Measurements from ENCODE around the gene AUP1.
"Not testable (repeated sequence)": the region's sequence is repeated elsewhere in the genome, so short reads cannot be mapped to it uniquely, and the experiment has no call there.

Gene AUP1

GRCh38 chr2:74569686-74570085 is 40.2 kb upstream of the AUP1 start:
- Histone ChIP-seq H3K9me3 (ENCODE audit: control insufficient read depth, insufficient read depth, low read length) (no peaks in the 10 kb centered on the region), H3K27ac (ENCODE audit: low read length) (no peak overlapping the region), H3K4me1 (ENCODE audit: control insufficient read depth, insufficient read depth, low read length) (no peaks in the 10 kb centered on the region), H3K27me3 (ENCODE audit: control insufficient read depth, insufficient read depth, low read length) (no peaks in the 10 kb centered on the region), H3K36me3 (ENCODE audit: control insufficient read depth, insufficient read depth, low read length) (no peaks in the 10 kb centered on the region), H3K4me3 (ENCODE audit: low read length) (no peak overlapping the region)
- no peak for DNase-seq (ENCODE audit: low read depth, low spot score)
- no CpG with 5 or more reads among the region's 1 CpG for WGBS (ENCODE audit: insufficient coverage, insufficient read length)

- DNase-seq (ENCODE audit: low read depth, low spot score) = no peak
- no CpG with 5 or more reads among the region's 5 CpGs for WGBS (ENCODE audit: insufficient coverage, insufficient read length)
- no peaks in the 10 kb centered on the region for H3K4me1 ChIP-seq (ENCODE audit: control insufficient read depth, insufficient read depth, low read length)
Observed at GRCh38 chr2:74567881-74568280, 38.4 kb upstream of the AUP1 start.

GRCh38 chr2:74566754-74567085 is 37.2 kb upstream of the AUP1 start:
- Histone ChIP-seq H3K36me3 (ENCODE audit: control insufficient read depth, insufficient read depth, low read length) (peaks cover 3% of the 10 kb centered on the region; the same call in 1 of the 2 replicates), H3K4me1 (ENCODE audit: control insufficient read depth, insufficient read depth, low read length) (no peaks in the 10 kb centered on the region), H3K4me3 (ENCODE audit: low read length) (no peak overlapping the region), H3K9me3 (ENCODE audit: control insufficient read depth, insufficient read depth, low read length) (no peaks in the 10 kb centered on the region), H3K27me3 (ENCODE audit: control insufficient read depth, insufficient read depth, low read length) (no peaks in the 10 kb centered on the region), H3K27ac (ENCODE audit: low read length) (no peak overlapping the region)
- no peak for DNase-seq (ENCODE audit: low read depth, low spot score)

More at GRCh38 chr2:74567881-74568280, 38.4 kb upstream of the AUP1 start:
- H3K27ac ChIP-seq (ENCODE audit: low read length) = no peak overlapping the region
- no peaks in the 10 kb centered on the region for H3K27me3 ChIP-seq (ENCODE audit: control insufficient read depth, insufficient read depth, low read length)
- no peaks in the 10 kb centered on the region for H3K9me3 ChIP-seq (ENCODE audit: control insufficient read depth, insufficient read depth, low read length)
- H3K4me3 ChIP-seq (ENCODE audit: low read length) = no peak overlapping the region
- H3K36me3 ChIP-seq (ENCODE audit: control insufficient read depth, insufficient read depth, low read length) = peaks cover 3% of the 10 kb centered on the region; the same call in 1 of the 2 replicates

GRCh38 chr2:74566076-74566753 is 36.7 kb upstream of the AUP1 start:
- Histone ChIP-seq H3K4me1 (ENCODE audit: control insufficient read depth, insufficient read depth, low read length) (no peaks in the 10 kb centered on the region), H3K27ac (ENCODE audit: low read length) (no peak overlapping the region), H3K4me3 (ENCODE audit: low read length) (no peak overlapping the region), H3K36me3 (ENCODE audit: control insufficient read depth, insufficient read depth, low read length) (peaks cover 3% of the 10 kb centered on the region; the same call in 1 of the 2 replicates), H3K9me3 (ENCODE audit: control insufficient read depth, insufficient read depth, low read length) (no peaks in the 10 kb centered on the region), H3K27me3 (ENCODE audit: control insufficient read depth, insufficient read depth, low read length) (no peaks in the 10 kb centered on the region)
- WGBS (ENCODE audit: insufficient coverage, insufficient read length) = no CpG with 5 or more reads among the region's 7 CpGs
- DNase-seq (ENCODE audit: low read depth, low spot score) = no peak

GRCh38 chr2:74564222-74564621 is 34.7 kb upstream of the AUP1 start:
- H3K27ac ChIP-seq (ENCODE audit: low read length) = no peak overlapping the region
- no CpG with 5 or more reads among the region's 5 CpGs for WGBS (ENCODE audit: insufficient coverage, insufficient read length)

GRCh38 chr2:74562126-74562775 is 32.7 kb upstream of the AUP1 start:
- no peak for DNase-seq (ENCODE audit: low read depth, low spot score)
- no CpG with 5 or more reads among the region's 7 CpGs for WGBS (ENCODE audit: insufficient coverage, insufficient read length)
- no peaks in the 10 kb centered on the region for H3K9me3 ChIP-seq (ENCODE audit: control insufficient read depth, insufficient read depth, low read length)
- H3K36me3 ChIP-seq (ENCODE audit: control insufficient read depth, insufficient read depth, low read length) = peaks cover 3% of the 10 kb centered on the region; the same call in 1 of the 2 replicates
- no peaks in the 10 kb centered on the region for H3K27me3 ChIP-seq (ENCODE audit: control insufficient read depth, insufficient read depth, low read length)
- peaks cover 3% of the 10 kb centered on the region; the same call in 1 of the 2 replicates for H3K4me1 ChIP-seq (ENCODE audit: control insufficient read depth, insufficient read depth, low read length)
- no peak overlapping the region for H3K4me3 ChIP-seq (ENCODE audit: low read length)
- no peak overlapping the region for H3K27ac ChIP-seq (ENCODE audit: low read length)

More at GRCh38 chr2:74564222-74564621, 34.7 kb upstream of the AUP1 start:
- Histone ChIP-seq H3K27me3 (ENCODE audit: control insufficient read depth, insufficient read depth, low read length) (no peaks in the 10 kb centered on the region), H3K9me3 (ENCODE audit: control insufficient read depth, insufficient read depth, low read length) (no peaks in the 10 kb centered on the region), H3K4me1 (ENCODE audit: control insufficient read depth, insufficient read depth, low read length) (peaks cover 3% of the 10 kb centered on the region; the same call in 1 of the 2 replicates), H3K4me3 (ENCODE audit: low read length) (no peak overlapping the region), H3K36me3 (ENCODE audit: control insufficient read depth, insufficient read depth, low read length) (peaks cover 3% of the 10 kb centered on the region; the same call in 1 of the 2 replicates)
- no peak for DNase-seq (ENCODE audit: low read depth, low spot score)

- not testable (repeated sequence) for H3K4me1 ChIP-seq (ENCODE audit: control insufficient read depth, insufficient read depth, low read length); DNase-seq (ENCODE audit: low read depth, low spot score); H3K9me3 ChIP-seq (ENCODE audit: control insufficient read depth, insufficient read depth, low read length); H3K4me3 ChIP-seq (ENCODE audit: low read length); H3K27ac ChIP-seq (ENCODE audit: low read length); H3K36me3 ChIP-seq (ENCODE audit: control insufficient read depth, insufficient read depth, low read length); H3K27me3 ChIP-seq (ENCODE audit: control insufficient read depth, insufficient read depth, low read length)
- WGBS (ENCODE audit: insufficient coverage, insufficient read length) = no CpG with 5 or more reads among the region's 1 CpG
Observed at GRCh38 chr2:74561022-74561421, 31.5 kb upstream of the AUP1 start.

- peaks cover 3% of the 10 kb centered on the region; the same call in 1 of the 2 replicates for H3K36me3 ChIP-seq (ENCODE audit: control insufficient read depth, insufficient read depth, low read length)
- H3K4me1 ChIP-seq (ENCODE audit: control insufficient read depth, insufficient read depth, low read length) = peaks cover 5% of the 10 kb centered on the region; the same call in 1 of the 2 replicates
- WGBS (ENCODE audit: insufficient coverage, insufficient read length) = no CpG with 5 or more reads among the region's 6 CpGs
- H3K27ac ChIP-seq (ENCODE audit: low read length) = no peak overlapping the region
- H3K27me3 ChIP-seq (ENCODE audit: control insufficient read depth, insufficient read depth, low read length) = peaks cover 2% of the 10 kb centered on the region; the same call in 1 of the 2 replicates
- no peak overlapping the region for H3K4me3 ChIP-seq (ENCODE audit: low read length)
- H3K9me3 ChIP-seq (ENCODE audit: control insufficient read depth, insufficient read depth, low read length) = no peaks in the 10 kb centered on the region
- DNase-seq (ENCODE audit: low read depth, low spot score) = no peak
Observed at GRCh38 chr2:74560591-74560990, 31.1 kb upstream of the AUP1 start.

- Histone ChIP-seq H3K4me3 (ENCODE audit: low read length) (no peak overlapping the region), H3K9me3 (ENCODE audit: control insufficient read depth, insufficient read depth, low read length) (no peaks in the 10 kb centered on the region), H3K4me1 (ENCODE audit: control insufficient read depth, insufficient read depth, low read length) (peaks cover 5% of the 10 kb centered on the region; the same call in 1 of the 2 replicates), H3K36me3 (ENCODE audit: control insufficient read depth, insufficient read depth, low read length) (peaks cover 3% of the 10 kb centered on the region; the same call in 1 of the 2 replicates), H3K27ac (ENCODE audit: low read length) (no peak overlapping the region), H3K27me3 (ENCODE audit: control insufficient read depth, insufficient read depth, low read length) (peaks cover 3% of the 10 kb centered on the region; the same call in 1 of the 2 replicates)
- no peak for DNase-seq (ENCODE audit: low read depth, low spot score)
- WGBS (ENCODE audit: insufficient coverage, insufficient read length) = no CpG with 5 or more reads among the region's 5 CpGs
Observed at GRCh38 chr2:74559912-74560311, 30.4 kb upstream of the AUP1 start.

GRCh38 chr2:74558284-74559230 is 29.1 kb upstream of the AUP1 start:
- Histone ChIP-seq H3K4me3 (ENCODE audit: low read length) (no peak overlapping the region), H3K9me3 (ENCODE audit: control insufficient read depth, insufficient read depth, low read length) (no peaks in the 10 kb centered on the region), H3K27ac (ENCODE audit: low read length) (no peak overlapping the region), H3K4me1 (ENCODE audit: control insufficient read depth, insufficient read depth, low read length) (peaks cover 5% of the 10 kb centered on the region; the same call in 1 of the 2 replicates), H3K27me3 (ENCODE audit: control insufficient read depth, insufficient read depth, low read length) (peaks cover 3% of the 10 kb centered on the region; the same call in 1 of the 2 replicates), H3K36me3 (ENCODE audit: control insufficient read depth, insufficient read depth, low read length) (no peaks in the 10 kb centered on the region)
- no CpG with 5 or more reads among the region's 7 CpGs for WGBS (ENCODE audit: insufficient coverage, insufficient read length)
- DNase-seq (ENCODE audit: low read depth, low spot score) = no peak
